GM18508 (cell line): ENCODE measurements around the gene C1orf53.
A peak's percentile ranks its signal among the peaks of the same experiment; 100 is the strongest.
"Not testable (repeated sequence)": the region's sequence is repeated elsewhere in the genome, so short reads cannot be mapped to it uniquely, and the experiment has no call there.

Source experiments
- ATAC-seq: cut with Tn5 transposase; IDR thresholded peaks from one replicate; pipeline ENCODE4 v1.9.1; 2021; ENCODE audit warnings: moderate number of reproducible peaks; ENCODE audit not compliant: insufficient read depth, unreplicated experiment

C1orf53 gene

GRCh38 chr1:197902454-197903195, at the start of gene C1orf53:
C1orf53 (plus strand) TSS chr1:197902630; CDS start chr1:197902650, 20 bp downstream.
- ATAC-seq: peak; percentile 91

- ATAC-seq: not testable (repeated sequence)
Observed at GRCh38 chr1:197855751-197856150, 46.7 kb upstream of the C1orf53 start.

GRCh38 chr1:197857477-197857876, 45.0 kb upstream of the C1orf53 start:
- no peak for ATAC-seq

GRCh38 chr1:197859024-197859423, 43.4 kb upstream of the C1orf53 start:
- ATAC-seq: no peak

GRCh38 chr1:197862221-197862620, 40.2 kb upstream of the C1orf53 start:
- no peak for ATAC-seq

- no peak for ATAC-seq
Observed at GRCh38 chr1:197862671-197863070, 39.8 kb upstream of the C1orf53 start.

GRCh38 chr1:197865809-197866208, 36.6 kb upstream of the C1orf53 start:
- no peak for ATAC-seq

GRCh38 chr1:197868751-197869489, 33.5 kb upstream of the C1orf53 start:
- no peak for ATAC-seq

- ATAC-seq: no peak
Observed at GRCh38 chr1:197869490-197870077, 32.8 kb upstream of the C1orf53 start.

- ATAC-seq: no peak
Observed at GRCh38 chr1:197876894-197877293, 25.5 kb upstream of the C1orf53 start.

- not testable (repeated sequence) for ATAC-seq
Observed at GRCh38 chr1:197880385-197880784, 22.0 kb upstream of the C1orf53 start.

- not testable (repeated sequence) for ATAC-seq
Observed at GRCh38 chr1:197882241-197882640, 20.2 kb upstream of the C1orf53 start.

GRCh38 chr1:197884173-197884572, 18.3 kb upstream of the C1orf53 start:
- no peak for ATAC-seq

- ATAC-seq: no peak
Observed at GRCh38 chr1:197890936-197891335, 11.5 kb upstream of the C1orf53 start.

GRCh38 chr1:197892684-197893083, 9.7 kb upstream of the C1orf53 start:
- no peak for ATAC-seq

GRCh38 chr1:197896301-197896700, 6.1 kb upstream of the C1orf53 start:
- no peak for ATAC-seq

GRCh38 chr1:197899037-197899436, 3.4 kb upstream of the C1orf53 start:
- no peak for ATAC-seq

GRCh38 chr1:197902131-197902453, 338 bp upstream of the C1orf53 start:
- ATAC-seq: no peak

- no peak for ATAC-seq
Observed at GRCh38 chr1:197903196-197903514, 725 bp downstream of the C1orf53 start.

GRCh38 chr1:197904126-197904787, 1.8 kb downstream of the C1orf53 start:
- ATAC-seq: no peak
